SU-DHL-6 (cell line): ENCODE results near the gene WDR93.

Experiments
- H2AFZ ChIP-seq: fragments of 200-600 bp; sonication (generic); 2 replicates; pipeline ENCODE4 v1.6.1; 2014; ENCODE audit warnings: low read depth, mild to moderate bottlenecking, moderate library complexity, mixed read lengths, antibody characterized with exemption, low read length; ENCODE audit not compliant: severe bottlenecking
- H3F3A ChIP-seq: fragments of 200-600 bp; shearing (Covaris generic); 2 replicates; pipeline ENCODE4 v1.6.0; 2016; ENCODE audit warnings: antibody characterized with exemption, mild to moderate bottlenecking; ENCODE audit not compliant: insufficient read depth
- H3K27ac ChIP-seq: fragments of 200-600 bp; sonication (generic); 2 replicates; pipeline ENCODE4 v1.5.1; 2016; ENCODE audit warnings: low read depth, mild to moderate bottlenecking, low read length, moderate library complexity, mixed read lengths
- H3K27me3 ChIP-seq: fragments of 200-600 bp; sonication (generic), shearing (Covaris generic); 2 replicates; pipeline ENCODE4 v1.6.0; 2014; ENCODE audit warnings: mild to moderate bottlenecking, low read length
- H3K36me3 ChIP-seq: fragments of 200-600 bp; sonication (generic); 2 replicates; pipeline ENCODE4 v1.6.1; 2014; ENCODE audit warnings: mild to moderate bottlenecking, low read length, mixed read lengths
- H3K4me2 ChIP-seq: fragments of 300-600, 200-600 bp; shearing (Covaris generic), sonication (generic); 2 replicates; pipeline ENCODE4 v1.6.0; 2014; ENCODE audit warnings: low read length, low read depth, mild to moderate bottlenecking; ENCODE audit not compliant: poor library complexity, severe bottlenecking
- H3K4me3 ChIP-seq: fragments of 200-600 bp; sonication (generic); 2 replicates; pipeline ENCODE4 v1.5.1; 2014; ENCODE audit warnings: antibody characterized with exemption, low read length, mild to moderate bottlenecking, mixed read lengths; ENCODE audit not compliant: insufficient read depth, poor library complexity, severe bottlenecking
- H3K79me2 ChIP-seq: fragments of 200-600 bp; sonication (generic); 2 replicates; pipeline ENCODE4 v1.6.1; 2014; ENCODE audit warnings: mild to moderate bottlenecking, low read length, moderate library complexity; ENCODE audit not compliant: insufficient read depth
- H3K9ac ChIP-seq: fragments of 200-600 bp; sonication (generic); 2 replicates; pipeline ENCODE4 v1.7.0; 2014; ENCODE audit warnings: mild to moderate bottlenecking, low read length
- H3K9me2 ChIP-seq: fragments of 200-600 bp; sonication (generic); replicated peaks from 2 replicates; pipeline ENCODE4 v1.6.1; 2014; ENCODE audit warnings: low read length; ENCODE audit not compliant: insufficient read depth
- H3K9me3 ChIP-seq: fragments of 200-600 bp; sonication (generic); 2 replicates; pipeline ENCODE4 v1.6.1; 2014; ENCODE audit warnings: low read length, mixed read lengths; ENCODE audit not compliant: insufficient read depth
- H4K20me1 ChIP-seq: fragments of 200-600 bp; sonication (generic); 2 replicates; pipeline ENCODE4 v1.6.1; 2014; ENCODE audit warnings: low read depth, mild to moderate bottlenecking, antibody characterized with exemption, low read length, moderate library complexity, mixed read lengths
- EZH2phosphoT487 ChIP-seq: fragments of 200-600 bp; sonication (generic), shearing (Covaris generic); conservative IDR thresholded peaks from 2 replicates; pipeline ENCODE4 v1.6.1; 2018; ENCODE audit warnings: mild to moderate bottlenecking, antibody characterized with exemption, low read length, moderate library complexity, mixed read lengths
- TF ChIP-seq, protein P1 (sequence below): fragments of 200-600 bp; sonication (generic); IDR thresholded peaks from one replicate; pipeline ENCODE4 v1.5.1; 2017; ENCODE audit warnings: antibody characterized with exemption, mild to moderate bottlenecking, low read length, moderate library complexity; ENCODE audit not compliant: insufficient read depth, poor library complexity, severe bottlenecking

The WDR93 gene

DNA sequence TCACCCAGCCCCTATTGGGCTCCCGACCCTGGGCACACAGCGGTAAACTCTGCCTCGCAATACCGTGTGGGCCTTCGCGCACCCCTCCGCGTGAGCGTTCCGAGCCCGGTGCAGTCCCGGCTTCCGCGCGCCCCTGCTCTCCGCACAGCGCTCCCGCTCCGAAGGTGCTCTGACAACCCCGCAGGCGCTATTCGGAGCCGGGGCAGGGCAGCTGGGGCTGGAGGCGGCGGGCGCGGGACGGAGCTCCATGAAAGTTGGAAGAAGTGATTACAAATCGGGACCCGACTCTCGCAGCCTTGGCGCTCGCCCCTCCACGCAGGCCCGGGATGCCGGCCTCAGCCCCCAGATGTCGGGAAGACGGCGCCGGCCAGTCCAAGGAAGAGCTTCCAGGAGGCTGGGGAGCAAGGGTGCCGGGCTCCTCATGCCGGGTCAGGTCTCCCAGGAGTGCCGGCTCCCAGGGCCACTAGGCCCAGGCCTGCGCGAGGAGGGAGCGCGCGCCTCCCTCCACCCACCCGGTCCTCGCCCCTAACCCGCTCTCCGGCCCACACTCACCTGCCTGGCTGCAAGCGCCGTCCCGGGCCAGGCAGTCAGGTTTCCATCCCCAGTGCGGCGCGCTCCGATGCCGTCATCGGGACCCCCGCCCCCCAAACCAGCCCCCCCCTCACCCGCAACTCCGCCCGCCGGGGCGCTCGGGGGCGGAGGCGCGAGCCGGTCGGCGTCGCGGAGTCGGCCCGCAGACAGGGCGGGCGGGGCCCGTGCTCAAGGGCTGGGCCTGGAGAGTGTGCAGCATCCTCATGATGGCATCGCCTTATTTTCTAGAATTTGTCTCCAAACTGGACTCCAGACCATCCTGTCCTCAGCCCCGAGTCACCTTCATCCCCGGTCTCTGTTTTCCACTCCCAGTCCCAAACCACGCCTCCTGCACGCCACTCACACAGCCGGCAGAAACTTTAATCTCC lies 35.5 kb upstream of the WDR93 start, which contains the start of gene KIF7:
KIF7 (minus strand) TSS at position 621 of the 959 bp plus-strand sequence. CDS start 2,537 bp downstream, outside the sequence.
- no peak within 1 kb of the TSS for H3K9ac ChIP-seq
- no peak within 1 kb of the TSS for H3K27ac ChIP-seq
- no peaks in the 10 kb centered on the region for H4K20me1 ChIP-seq
- no peaks in the 10 kb centered on the region for H3K9me2 ChIP-seq
- H3K79me2 ChIP-seq = no peaks in the 10 kb centered on the region
- no peak within 1 kb of the TSS for H3K4me3 ChIP-seq
- TF ChIP-seq EZH2phosphoT487 = no peak
- TF ChIP-seq, protein P1, sequence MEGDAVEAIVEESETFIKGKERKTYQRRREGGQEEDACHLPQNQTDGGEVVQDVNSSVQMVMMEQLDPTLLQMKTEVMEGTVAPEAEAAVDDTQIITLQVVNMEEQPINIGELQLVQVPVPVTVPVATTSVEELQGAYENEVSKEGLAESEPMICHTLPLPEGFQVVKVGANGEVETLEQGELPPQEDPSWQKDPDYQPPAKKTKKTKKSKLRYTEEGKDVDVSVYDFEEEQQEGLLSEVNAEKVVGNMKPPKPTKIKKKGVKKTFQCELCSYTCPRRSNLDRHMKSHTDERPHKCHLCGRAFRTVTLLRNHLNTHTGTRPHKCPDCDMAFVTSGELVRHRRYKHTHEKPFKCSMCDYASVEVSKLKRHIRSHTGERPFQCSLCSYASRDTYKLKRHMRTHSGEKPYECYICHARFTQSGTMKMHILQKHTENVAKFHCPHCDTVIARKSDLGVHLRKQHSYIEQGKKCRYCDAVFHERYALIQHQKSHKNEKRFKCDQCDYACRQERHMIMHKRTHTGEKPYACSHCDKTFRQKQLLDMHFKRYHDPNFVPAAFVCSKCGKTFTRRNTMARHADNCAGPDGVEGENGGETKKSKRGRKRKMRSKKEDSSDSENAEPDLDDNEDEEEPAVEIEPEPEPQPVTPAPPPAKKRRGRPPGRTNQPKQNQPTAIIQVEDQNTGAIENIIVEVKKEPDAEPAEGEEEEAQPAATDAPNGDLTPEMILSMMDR = no peak
- 0 out of 2 replicates have a peak, but pooled peaks cover 3% of the 10 kb centered on the region for H3K27me3 ChIP-seq
- no peaks in the 10 kb centered on the region for H3K9me3 ChIP-seq
- no peak within 1 kb of the TSS for H2AFZ ChIP-seq
- H3F3A ChIP-seq = no peaks in the 10 kb centered on the region
- no peak within 1 kb of the TSS for H3K4me2 ChIP-seq
- H3K36me3 ChIP-seq = no peaks in the 10 kb centered on the region

DNA sequence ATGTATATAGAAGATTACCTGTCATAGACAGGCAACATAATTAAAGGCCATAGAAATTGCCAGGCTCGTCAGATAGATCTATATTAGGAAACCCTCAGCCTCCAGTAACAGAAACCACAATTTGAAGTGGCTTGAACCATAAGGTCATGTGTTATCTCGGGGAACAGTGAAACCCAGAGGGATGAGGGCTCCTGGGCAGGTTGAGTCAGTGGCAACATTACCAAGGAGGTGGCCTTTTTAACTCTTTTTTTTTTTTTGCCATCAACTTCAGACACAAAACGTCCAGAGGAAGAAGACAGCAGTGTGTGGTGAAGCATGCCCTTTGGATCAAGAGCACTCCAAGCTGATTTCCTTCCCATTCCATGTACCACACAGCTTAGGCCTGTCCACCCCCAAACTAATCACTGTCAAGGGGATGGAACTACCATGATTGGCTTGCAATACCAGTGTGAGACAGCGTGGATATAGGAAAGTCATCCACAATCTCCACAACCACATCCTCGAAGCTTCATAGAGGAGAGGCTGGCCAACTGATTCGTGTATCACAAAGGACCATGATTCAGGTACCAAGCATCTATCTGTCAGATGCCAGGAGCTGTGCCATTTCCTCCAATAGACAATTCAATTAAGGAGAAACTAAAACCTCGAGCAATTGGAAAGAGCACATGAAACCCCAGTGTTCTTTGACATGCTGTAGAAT lies 34.3 kb upstream of the WDR93 start:
- Histone ChIP-seq H3K9ac (no peak overlapping the region), H3K4me2 (no peak overlapping the region)

DNA sequence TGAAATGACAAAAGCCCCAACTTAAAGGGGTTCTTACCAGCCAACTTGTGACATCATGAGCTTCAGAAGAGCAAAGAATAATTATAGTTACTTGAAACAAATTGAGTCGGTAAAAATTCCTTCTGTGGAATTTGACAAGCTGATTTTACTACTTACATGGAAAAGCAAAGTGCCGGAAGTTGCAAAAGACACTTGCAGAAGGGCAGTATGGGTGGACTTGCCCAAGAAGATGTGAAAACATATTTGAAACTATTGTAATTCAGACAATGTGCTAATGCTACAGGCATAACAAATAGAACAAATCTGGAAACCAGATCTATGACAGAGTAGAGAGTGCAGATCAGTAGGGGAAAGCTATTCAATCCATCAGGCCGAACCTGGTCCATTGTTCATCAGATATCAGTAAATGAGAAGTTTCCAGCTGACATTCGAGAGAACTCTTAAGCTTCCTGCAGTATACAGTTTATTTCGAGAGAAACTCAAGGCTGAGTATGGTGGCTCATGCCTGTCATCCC lies 32.9 kb upstream of the WDR93 start:
- no peaks in the 10 kb centered on the region for H3K79me2 ChIP-seq
- H3F3A ChIP-seq = no peaks in the 10 kb centered on the region
- no peak overlapping the region for H3K4me3 ChIP-seq
- 0 out of 2 replicates have a peak, but pooled peaks cover 3% of the 10 kb centered on the region for H3K27me3 ChIP-seq
- no peaks in the 10 kb centered on the region for H3K9me2 ChIP-seq
- TF ChIP-seq, protein P1 = no peak
- TF ChIP-seq EZH2phosphoT487 = no peak
- H3K27ac ChIP-seq = no peak overlapping the region
- no peaks in the 10 kb centered on the region for H3K9me3 ChIP-seq
- H2AFZ ChIP-seq = no peak overlapping the region
- no peak overlapping the region for H3K4me2 ChIP-seq
- H4K20me1 ChIP-seq = no peaks in the 10 kb centered on the region
- H3K9ac ChIP-seq = no peak overlapping the region
- no peaks in the 10 kb centered on the region for H3K36me3 ChIP-seq

More for the DNA sequence above, 34.3 kb upstream of the WDR93 start:
- no peaks in the 10 kb centered on the region for H3K9me2 ChIP-seq
- H3K4me3 ChIP-seq = no peak overlapping the region
- H3K79me2 ChIP-seq = no peaks in the 10 kb centered on the region
- no peaks in the 10 kb centered on the region for H4K20me1 ChIP-seq
- H2AFZ ChIP-seq = no peak overlapping the region
- TF ChIP-seq, protein P1 = no peak
- no peak for TF ChIP-seq EZH2phosphoT487
- no peaks in the 10 kb centered on the region for H3K36me3 ChIP-seq
- H3K27me3 ChIP-seq = 0 out of 2 replicates have a peak, but pooled peaks cover 3% of the 10 kb centered on the region
- no peak overlapping the region for H3K27ac ChIP-seq
- H3K9me3 ChIP-seq = no peaks in the 10 kb centered on the region
- no peaks in the 10 kb centered on the region for H3F3A ChIP-seq
